ENCODE data around the gene TBL1XR1. TPM values are rescaled to one million over a fixed set of nuclear protein-coding genes. Genes with fewer than 3 reads are reported as not detected.

Gene TBL1XR1
- total and polyA plus RNA-seq, 2 of the 13 experiments (the other 11 are each of a cell fraction or from before 2014, with no cell fraction given) = 57.7 to 62.5 TPM

DNA sequence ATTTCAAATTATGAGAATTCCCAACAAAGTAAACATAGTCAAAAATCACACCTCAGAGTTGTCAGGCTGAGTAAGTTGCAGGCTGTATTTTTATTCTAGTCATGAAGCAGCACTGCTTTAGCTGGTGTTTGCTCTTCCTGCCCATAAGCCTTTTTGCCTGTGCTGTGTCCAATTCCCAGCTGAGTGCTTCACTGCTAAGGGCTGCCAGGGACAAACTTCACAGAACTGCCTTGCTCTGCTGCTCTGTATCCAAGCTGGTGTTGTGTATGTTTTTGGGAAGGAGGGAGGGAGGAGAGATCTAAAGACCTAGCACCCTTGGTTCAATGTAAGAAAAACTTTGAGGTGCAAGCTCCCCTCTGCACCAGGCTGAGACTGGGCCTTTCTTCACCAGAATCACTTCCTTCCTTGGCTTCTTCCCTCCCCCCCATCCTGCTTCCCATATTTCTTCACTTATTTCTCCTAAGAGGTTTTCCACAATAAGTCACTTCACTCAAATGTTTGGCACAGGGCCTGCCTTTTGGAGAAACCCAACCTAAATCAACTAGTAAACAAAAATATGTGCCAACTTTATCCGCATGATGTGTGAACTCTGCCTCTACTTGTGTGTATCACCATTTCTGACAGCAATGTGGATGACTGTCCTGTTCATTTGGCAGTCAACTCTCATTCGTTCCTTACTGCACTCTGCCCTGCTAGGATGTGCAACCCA, 156.1 kb downstream of the TBL1XR1 start:
- BruUV-seq (replicated peaks) = no TSS peak
- no peak for DNase-seq (ENCODE audit: low spot score)
- POLR2A ChIA-PET = no interaction called here

DNA sequence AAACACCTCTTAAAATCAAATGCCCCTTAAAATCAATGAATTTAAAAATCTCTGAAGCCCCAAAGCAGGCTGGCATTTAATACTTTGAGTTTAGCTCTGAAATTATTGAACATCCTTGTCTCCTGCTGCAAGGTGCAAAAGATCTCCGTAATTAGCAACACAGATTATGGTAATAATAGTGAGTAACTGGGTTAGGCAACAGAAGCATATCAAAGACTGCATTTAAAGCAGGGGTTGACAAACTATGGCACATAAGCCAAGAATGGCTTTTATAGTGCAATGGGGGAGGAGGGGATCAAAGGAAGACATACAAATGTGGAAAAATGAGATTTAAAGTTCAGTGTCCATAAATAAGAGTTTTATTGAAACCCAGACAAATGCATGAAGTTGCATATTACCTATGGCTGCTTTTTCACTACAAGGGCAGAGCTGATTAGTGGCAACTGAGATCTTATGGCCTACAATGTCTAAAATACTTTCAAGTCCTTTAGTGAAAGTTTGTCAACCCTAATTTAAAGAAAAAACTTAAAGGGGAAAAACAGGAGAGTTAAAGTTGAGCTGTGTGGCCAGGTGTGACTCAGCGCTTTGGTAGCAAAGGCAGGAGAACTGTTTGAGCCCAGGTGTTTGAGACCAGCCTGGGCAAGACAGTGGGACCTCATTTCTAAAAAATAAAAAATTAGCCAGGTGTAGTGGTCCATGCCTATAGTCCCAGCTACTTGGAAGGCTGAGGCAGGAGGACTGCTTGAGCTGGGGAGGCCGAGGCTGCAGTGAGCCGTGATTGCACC, 157.6 kb downstream of the TBL1XR1 start:
- Histone ChIP-seq H3K4me2 (ENCODE audit: low read depth, low read length) (no peak overlapping the region), H3K4me3 (replicated peaks in 1 of 3; ENCODE audit: insufficient read depth in 1 of 3, low read depth in 2 of 3, low read length in 3 of 3) (no peak overlapping the region), H4K20me1 (ENCODE audit: insufficient read depth, low read length) (no peaks in the 10 kb centered on the region), H3K9ac (ENCODE audit: insufficient read depth, low read depth, low read length) (no peak overlapping the region), H2AFZ (ENCODE audit: low read length) (no peak overlapping the region), H3K79me2 (ENCODE audit: insufficient read depth, low read length) (no peaks in the 10 kb centered on the region), H3K27ac (ENCODE audit: extremely low read length, insufficient read depth, low read length) (no peak overlapping the region), H3K4me1 (ENCODE audit: insufficient read depth, low read length) (no peaks in the 10 kb centered on the region), H3K36me3 (replicated peaks in 1 of 2; ENCODE audit: control insufficient read depth in 1 of 2, insufficient read depth in 2 of 2, low read length in 2 of 2) (peaks cover 9 to 42% of the 10 kb centered on the region in 2 experiments), H3K9me3 (ENCODE audit: low read length) (no peaks in the 10 kb centered on the region), H3K27me3 (ENCODE audit: control insufficient read depth in 1 of 2, insufficient read depth in 2 of 2, low read length in 2 of 2) (no peaks in the 10 kb centered on the region)
- DNase-seq (ENCODE audit: low spot score) (no peak), ATAC-seq (no peak), FAIRE-seq (no peak)
- WGBS (ENCODE audit: low lambda C conversion rate) = 94% methylated on average over 4 of the region's 4 CpGs
- intact Hi-C loops (cut with micrococcal nuclease; ENCODE audit: unreplicated experiment) (no loop called here), in situ Hi-C loops (cut with HindIII; ENCODE audit: extremely low pct_ligation_motif_present, low pct_unique_long_range_greater_than_20kb) (no loop called here)
- ChIA-PET POLR2A (no interaction called here), CTCF (ENCODE audit: low intra/inter-chr PET ratio, low total read pairs) (no interaction called here)
- BruUV-seq (replicated peaks) = no TSS peak
- no peak for TF ChIP-seq ZNF430 (CRISPR knock-in tag; IDR thresholded peaks at IDR 0.05)
- no peak for TF ChIP-seq ZNF253 (CRISPR knock-in tag; IDR thresholded peaks at IDR 0.05; ENCODE audit: borderline replicate concordance)
- TF ChIP-seq, protein P1, sequence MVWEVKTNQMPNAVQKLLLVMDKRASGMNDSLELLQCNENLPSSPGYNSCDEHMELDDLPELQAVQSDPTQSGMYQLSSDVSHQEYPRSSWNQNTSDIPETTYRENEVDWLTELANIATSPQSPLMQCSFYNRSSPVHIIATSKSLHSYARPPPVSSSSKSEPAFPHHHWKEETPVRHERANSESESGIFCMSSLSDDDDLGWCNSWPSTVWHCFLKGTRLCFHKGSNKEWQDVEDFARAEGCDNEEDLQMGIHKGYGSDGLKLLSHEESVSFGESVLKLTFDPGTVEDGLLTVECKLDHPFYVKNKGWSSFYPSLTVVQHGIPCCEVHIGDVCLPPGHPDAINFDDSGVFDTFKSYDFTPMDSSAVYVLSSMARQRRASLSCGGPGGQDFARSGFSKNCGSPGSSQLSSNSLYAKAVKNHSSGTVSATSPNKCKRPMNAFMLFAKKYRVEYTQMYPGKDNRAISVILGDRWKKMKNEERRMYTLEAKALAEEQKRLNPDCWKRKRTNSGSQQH (CRISPR knock-in tag; IDR thresholded peaks at IDR 0.05; ENCODE audit: low read depth) = no peak
- TF ChIP-seq KLF15 (CRISPR knock-in tag; IDR thresholded peaks at IDR 0.05; ENCODE audit: borderline replicate concordance) = no peak
- no peak for TF ChIP-seq ZSCAN20 (CRISPR knock-in tag; IDR thresholded peaks at IDR 0.05; ENCODE audit: borderline replicate concordance)
- TF ChIP-seq, protein P2, sequence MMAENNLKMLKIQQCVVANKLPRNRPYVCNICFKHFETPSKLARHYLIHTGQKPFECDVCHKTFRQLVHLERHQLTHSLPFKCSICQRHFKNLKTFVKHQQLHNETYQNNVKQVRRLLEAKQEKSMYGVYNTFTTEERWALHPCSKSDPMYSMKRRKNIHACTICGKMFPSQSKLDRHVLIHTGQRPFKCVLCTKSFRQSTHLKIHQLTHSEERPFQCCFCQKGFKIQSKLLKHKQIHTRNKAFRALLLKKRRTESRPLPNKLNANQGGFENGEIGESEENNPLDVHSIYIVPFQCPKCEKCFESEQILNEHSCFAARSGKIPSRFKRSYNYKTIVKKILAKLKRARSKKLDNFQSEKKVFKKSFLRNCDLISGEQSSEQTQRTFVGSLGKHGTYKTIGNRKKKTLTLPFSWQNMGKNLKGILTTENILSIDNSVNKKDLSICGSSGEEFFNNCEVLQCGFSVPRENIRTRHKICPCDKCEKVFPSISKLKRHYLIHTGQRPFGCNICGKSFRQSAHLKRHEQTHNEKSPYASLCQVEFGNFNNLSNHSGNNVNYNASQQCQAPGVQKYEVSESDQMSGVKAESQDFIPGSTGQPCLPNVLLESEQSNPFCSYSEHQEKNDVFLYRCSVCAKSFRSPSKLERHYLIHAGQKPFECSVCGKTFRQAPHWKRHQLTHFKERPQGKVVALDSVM (CRISPR knock-in tag; IDR thresholded peaks at IDR 0.05) = peak; percentile 27; the same call in 1 of the 2 replicates
- TF ChIP-seq NFE2L2 (IDR thresholded peaks at IDR 0.05; ENCODE audit: low read length) = peak; percentile 55
- TF ChIP-seq XRCC5 (optimal IDR thresholded peaks at IDR 0.05; ENCODE audit: low read length) = no peak
- TF ChIP-seq NFE2 (CRISPR knock-in tag; IDR thresholded peaks at IDR 0.05) = peak; percentile 53; the same call in 1 of the 2 replicates

More for the DNA sequence above, 156.1 kb downstream of the TBL1XR1 start:
- no peak for FAIRE-seq
- CTCF ChIA-PET (ENCODE audit: low intra/inter-chr PET ratio, low total read pairs) = no interaction called here
- Histone ChIP-seq H3K4me3 (replicated peaks in 1 of 3; ENCODE audit: insufficient read depth in 1 of 3, low read depth in 2 of 3, low read length in 3 of 3) (no peak overlapping the region), H2AFZ (ENCODE audit: low read length) (no peak overlapping the region), H3K27me3 (ENCODE audit: control insufficient read depth in 1 of 2, insufficient read depth in 2 of 2, low read length in 2 of 2) (no peaks in the 10 kb centered on the region), H3K27ac (ENCODE audit: extremely low read length, insufficient read depth, low read length) (no peak overlapping the region), H3K9me3 (ENCODE audit: low read length) (no peaks in the 10 kb centered on the region), H3K9ac (ENCODE audit: insufficient read depth, low read depth, low read length) (no peak overlapping the region), H3K79me2 (ENCODE audit: insufficient read depth, low read length) (no peaks in the 10 kb centered on the region), H3K36me3 (replicated peaks in 1 of 2; ENCODE audit: control insufficient read depth in 1 of 2, insufficient read depth in 2 of 2, low read length in 2 of 2) (peaks cover 10 to 50% of the 10 kb centered on the region in 2 experiments), H3K4me1 (ENCODE audit: insufficient read depth, low read length) (no peaks in the 10 kb centered on the region), H3K4me2 (ENCODE audit: low read depth, low read length) (no peak overlapping the region), H4K20me1 (ENCODE audit: insufficient read depth, low read length) (no peaks in the 10 kb centered on the region)
- TF ChIP-seq ZNF326 (CRISPR knock-in tag; IDR thresholded peaks at IDR 0.05; ENCODE audit: borderline replicate concordance) = no peak
- peak; percentile 24 for TF ChIP-seq RBM22 (optimal IDR thresholded peaks at IDR 0.05; ENCODE audit: low read length)
- intact Hi-C loops (cut with micrococcal nuclease; ENCODE audit: unreplicated experiment) = no loop called here
- ATAC-seq = peak; percentile 66
- in situ Hi-C loops (cut with HindIII; ENCODE audit: extremely low pct_ligation_motif_present, low pct_unique_long_range_greater_than_20kb) = no loop called here
- WGBS (ENCODE audit: low lambda C conversion rate) = 100% methylated on average over 2 of the region's 2 CpGs
